ENCODE results near the gene GSTM5.
"Not testable (repeated sequence)": the region's sequence is repeated elsewhere in the genome, so short reads cannot be mapped to it uniquely, and the experiment has no call there.

Gene GSTM5

GRCh38 chr1:109711593-109712320 is at the start of gene GSTM5:
TSS of gene GSTM5 (plus strand) at chr1:109712251. CDS start at chr1:109712313, 62 bp downstream.
- DNase-seq, result peak; percentile 56

- DNase-seq, result no peak
Measured at GRCh38 chr1:109664671-109665070, 47.4 kb upstream of the GSTM5 start.

GRCh38 chr1:109667452-109668122 is 44.5 kb upstream of the GSTM5 start, which contains the start of gene GSTM2:
TSS of gene GSTM2 (plus strand) at chr1:109668057. CDS start at chr1:109668116, 59 bp downstream.
- DNase-seq, result peak; percentile 96

GRCh38 chr1:109668123-109668775 is 43.8 kb upstream of the GSTM5 start:
- no peak for DNase-seq

GRCh38 chr1:109669246-109669948 is 42.7 kb upstream of the GSTM5 start:
- no peak for DNase-seq

GRCh38 chr1:109669949-109670302 is 42.1 kb upstream of the GSTM5 start:
- not testable (repeated sequence) for DNase-seq

- no peak for DNase-seq
Measured at GRCh38 chr1:109671067-109671466, 41.0 kb upstream of the GSTM5 start.

GRCh38 chr1:109673861-109674260 is 38.2 kb upstream of the GSTM5 start:
- DNase-seq, result not testable (repeated sequence)

GRCh38 chr1:109676683-109677381 is 35.2 kb upstream of the GSTM5 start:
- DNase-seq, result not testable (repeated sequence)

- no peak for DNase-seq
Measured at GRCh38 chr1:109677459-109677858, 34.6 kb upstream of the GSTM5 start.

- not testable (repeated sequence) for DNase-seq
Measured at GRCh38 chr1:109678637-109679036, 33.4 kb upstream of the GSTM5 start.

- DNase-seq, result not testable (repeated sequence)
Measured at GRCh38 chr1:109684777-109685176, 27.3 kb upstream of the GSTM5 start.

- DNase-seq, result not testable (repeated sequence)
Measured at GRCh38 chr1:109685399-109685798, 26.7 kb upstream of the GSTM5 start.

GRCh38 chr1:109685890-109686289 is 26.2 kb upstream of the GSTM5 start:
- not testable (repeated sequence) for DNase-seq

- DNase-seq, result not testable (repeated sequence)
Measured at GRCh38 chr1:109687109-109687508, 24.9 kb upstream of the GSTM5 start.

GRCh38 chr1:109687641-109688499 is 24.2 kb upstream of the GSTM5 start, which contains the start of gene GSTM1:
TSS of gene GSTM1 (plus strand) at chr1:109687817. CDS start at chr1:109687874, 57 bp downstream.
- no peak for DNase-seq

GRCh38 chr1:109689844-109690405 is 22.1 kb upstream of the GSTM5 start:
- no peak for DNase-seq

- no peak for DNase-seq
Measured at GRCh38 chr1:109691759-109692158, 20.3 kb upstream of the GSTM5 start.

- DNase-seq, result not testable (repeated sequence)
Measured at GRCh38 chr1:109694400-109694799, 17.7 kb upstream of the GSTM5 start.

- not testable (repeated sequence) for DNase-seq
Measured at GRCh38 chr1:109695138-109695537, 16.9 kb upstream of the GSTM5 start.

- no peak for DNase-seq
Measured at GRCh38 chr1:109697066-109697465, 15.0 kb upstream of the GSTM5 start.
